ENCODE data around the gene BCL10. TPM values are rescaled to one million over a fixed set of nuclear protein-coding genes. Genes with fewer than 3 reads are reported as not detected.

The BCL10 gene
- total RNA-seq, 1 donor from 2014 or later, result 43.0 TPM

GRCh38 chr1:85320371-85321131, 44.1 kb upstream of the BCL10 start:
- no peaks in the 10 kb centered on the region for H3K36me3 ChIP-seq (ENCODE audit: control insufficient read depth, insufficient read depth, low read length)
- H3K4me3 ChIP-seq (ENCODE audit: low read depth, low read length), result no peak overlapping the region
- no peak for DNase-seq (ENCODE audit: low read depth)
- TF ChIP-seq CTCF (IDR thresholded peaks at IDR 0.05; ENCODE audit: insufficient read depth, low read length, poor library complexity, severe bottlenecking), result no peak
- H3K27me3 ChIP-seq (ENCODE audit: control insufficient read depth, insufficient read depth, low read length), result no peaks in the 10 kb centered on the region

- no peak for DNase-seq (ENCODE audit: low read depth)
- no peak overlapping the region for H3K4me3 ChIP-seq (ENCODE audit: low read depth, low read length)
- TF ChIP-seq CTCF (IDR thresholded peaks at IDR 0.05; ENCODE audit: insufficient read depth, low read length, poor library complexity, severe bottlenecking), result no peak
- no peaks in the 10 kb centered on the region for H3K27me3 ChIP-seq (ENCODE audit: control insufficient read depth, insufficient read depth, low read length)
- no peaks in the 10 kb centered on the region for H3K36me3 ChIP-seq (ENCODE audit: control insufficient read depth, insufficient read depth, low read length)
These were observed 43.5 kb upstream of the BCL10 start for GRCh38 chr1:85319931-85320330.

- Histone ChIP-seq H3K4me3 (ENCODE audit: low read depth, low read length) (no peak overlapping the region), H3K27me3 (ENCODE audit: control insufficient read depth, insufficient read depth, low read length) (no peaks in the 10 kb centered on the region), H3K36me3 (ENCODE audit: control insufficient read depth, insufficient read depth, low read length) (no peaks in the 10 kb centered on the region)
- DNase-seq (ENCODE audit: low read depth), result no peak
- TF ChIP-seq CTCF (IDR thresholded peaks at IDR 0.05; ENCODE audit: insufficient read depth, low read length, poor library complexity, severe bottlenecking), result no peak
These were observed 43.1 kb upstream of the BCL10 start for GRCh38 chr1:85319491-85319890.

- no peak for TF ChIP-seq CTCF (IDR thresholded peaks at IDR 0.05; ENCODE audit: insufficient read depth, low read length, poor library complexity, severe bottlenecking)
- no peak for DNase-seq (ENCODE audit: low read depth)
- Histone ChIP-seq H3K36me3 (ENCODE audit: control insufficient read depth, insufficient read depth, low read length) (no peaks in the 10 kb centered on the region), H3K27me3 (ENCODE audit: control insufficient read depth, insufficient read depth, low read length) (no peaks in the 10 kb centered on the region), H3K4me3 (ENCODE audit: low read depth, low read length) (no peak overlapping the region)
These were observed 41.8 kb upstream of the BCL10 start for GRCh38 chr1:85318217-85318616.

GRCh38 chr1:85317560-85317959, 41.1 kb upstream of the BCL10 start:
- Histone ChIP-seq H3K36me3 (ENCODE audit: control insufficient read depth, insufficient read depth, low read length) (no peaks in the 10 kb centered on the region), H3K27me3 (ENCODE audit: control insufficient read depth, insufficient read depth, low read length) (no peaks in the 10 kb centered on the region), H3K4me3 (ENCODE audit: low read depth, low read length) (no peak overlapping the region)
- DNase-seq (ENCODE audit: low read depth), result no peak
- no peak for TF ChIP-seq CTCF (IDR thresholded peaks at IDR 0.05; ENCODE audit: insufficient read depth, low read length, poor library complexity, severe bottlenecking)

GRCh38 chr1:85316321-85316720, 39.9 kb upstream of the BCL10 start:
- H3K4me3 ChIP-seq (ENCODE audit: low read depth, low read length), result no peak overlapping the region
- TF ChIP-seq CTCF (IDR thresholded peaks at IDR 0.05; ENCODE audit: insufficient read depth, low read length, poor library complexity, severe bottlenecking), result no peak
- no peaks in the 10 kb centered on the region for H3K27me3 ChIP-seq (ENCODE audit: control insufficient read depth, insufficient read depth, low read length)
- H3K36me3 ChIP-seq (ENCODE audit: control insufficient read depth, insufficient read depth, low read length), result no peaks in the 10 kb centered on the region
- DNase-seq (ENCODE audit: low read depth), result no peak

All from kidney epithelial cell (primary cell).